H1 (cell line): Measurements from ENCODE around the gene ZNF462. TPM values are rescaled to one million over a fixed set of nuclear protein-coding genes. Genes with fewer than 3 reads are reported as not detected.

Experiments used
- CHD1 ChIP-seq: IDR thresholded peaks from 2 replicates; pipeline ENCODE4 v1.6.1; 2012; ENCODE audit warnings: low read depth, low read length, improper control_type of control experiment
- E2F6 ChIP-seq: IDR thresholded peaks from 2 replicates; pipeline ENCODE4 v1.6.1; 2012; ENCODE audit warnings: inconsistent platforms
- HDAC6 ChIP-seq: IDR thresholded peaks from one replicate; pipeline ENCODE4 v1.7.1; 2012; ENCODE audit warnings: low read depth, mild to moderate bottlenecking, inconsistent platforms, low read length, moderate library complexity
- polyA plus RNA-seq, 7 experiments: library from polyadenylated mRNA; depleted of rRNA in 3 of 7; stranded (reverse) in 5 of 7; unstranded in 2 of 7; fragments of >200 nt in 5 of 7; fragments of 200-250 nt in 2 of 7; gene quantifications; 1 replicate in 5 of 7; 2 replicates in 1 of 7; 4 replicates in 1 of 7; pipeline versions ENCODE4 v1.2.1 to v1.2.3, GENCODE V29; 2011 to 2013; ENCODE audit warnings: missing spikeins in 2 of 7, mixed read lengths in 2 of 7
- total RNA-seq: library from RNA; stranded (reverse); fragmentation: NEBNext Ultra II Directional; extraction: Animal tissue kit (Norgen Biotek cat#: 25700); gene quantifications from 2 replicates; pipeline ENCODE4 v1.2.1, GENCODE V29; 2021

ZNF462 gene
- total and polyA plus RNA-seq, 2 of the 8 experiments (the other 6 are each of a cell fraction or from before 2014, with no cell fraction given), result 30.0 to 163 TPM

GRCh38 chr9:106964822-106965525, 102.0 kb downstream of the ZNF462 start (continued):
- no peak for TF ChIP-seq E2F6
- no peak for TF ChIP-seq HDAC6
- TF ChIP-seq CHD1, result no peak
